Suprapubic skin (tissue), 3 donors: ENCODE results near the gene RAB10.
"Not testable (repeated sequence)": the region's sequence is repeated elsewhere in the genome, so short reads cannot be mapped to it uniquely, and the experiment has no call there.

ENCODE experiments used
- CTCF ChIP-seq, 2 donors: fragments of 200-600 bp in 1 of 2; fragments of 450-650 bp in 1 of 2; sonication (generic) in 1 of 2; IDR thresholded peaks; one replicate each; pipeline ENCODE4 v1.5.1; 2016 to 2019; ENCODE audit warnings: antibody characterized with exemption in 2 of 2, mild to moderate bottlenecking in 1 of 2, moderate library complexity in 1 of 2
- EP300 ChIP-seq: sonication (generic); formaldehyde crosslinking; IDR thresholded peaks from one replicate; pipeline ENCODE4 v1.6.1; 2017; ENCODE audit warnings: antibody characterized with exemption
- POLR2A ChIP-seq, 2 donors: fragments of 450-650 bp; IDR thresholded peaks; one replicate each; pipeline ENCODE4 v1.6.1; 2017; ENCODE audit warnings: antibody characterized with exemption in 2 of 2, mild to moderate bottlenecking in 2 of 2, moderate library complexity in 2 of 2

- TF ChIP-seq CTCF (IDR thresholded peaks at IDR 0.05); EP300; POLR2A (IDR thresholded peaks at IDR 0.05): not testable (repeated sequence)
Observed at GRCh38 chr2:26028083-26028482, 5.8 kb upstream of the RAB10 start.
